H9 (cell line): Measurements from ENCODE around the gene WFDC5. TPM values are rescaled to one million over a fixed set of nuclear protein-coding genes. Genes with fewer than 3 reads are reported as not detected.

Source experiments
- DNase-seq: peaks from one replicate; pipeline ENCODE4 v3.0.0-alpha.2; 2017
- H2AFZ ChIP-seq: one replicate; pipeline ENCODE4 v1.6.1; 2013; ENCODE audit warnings: mild to moderate bottlenecking, low read length, control low read depth, moderate library complexity
- H2AK5ac ChIP-seq: 2 replicates; pipeline ENCODE4 v1.6.1; 2013; ENCODE audit warnings: low read length, control low read depth, mixed read lengths; ENCODE audit not compliant: insufficient read length
- H2BK120ac ChIP-seq: one replicate; pipeline ENCODE4 v1.6.1; 2013; ENCODE audit warnings: low read depth, mild to moderate bottlenecking, low read length, control low read depth, inconsistent platforms; ENCODE audit not compliant: poor library complexity, severe bottlenecking
- H2BK12ac ChIP-seq: 2 replicates; pipeline ENCODE4 v1.6.1; 2013; ENCODE audit warnings: low read length, control low read depth, mixed read lengths, low read depth; ENCODE audit not compliant: insufficient read length
- H2BK15ac ChIP-seq: 2 replicates; pipeline ENCODE4 v1.6.1; 2013; ENCODE audit warnings: low read depth, low read length, control low read depth
- H2BK20ac ChIP-seq: one replicate; pipeline ENCODE4 v1.6.1; 2013; ENCODE audit warnings: low read depth, mild to moderate bottlenecking, low read length, control low read depth, inconsistent platforms; ENCODE audit not compliant: poor library complexity, severe bottlenecking
- H2BK5ac ChIP-seq: 2 replicates; pipeline ENCODE4 v1.6.1; 2013; ENCODE audit warnings: low read length, control low read depth, mixed read lengths; ENCODE audit not compliant: insufficient read length
- H3K14ac ChIP-seq: 2 replicates; pipeline ENCODE4 v1.6.1; 2013; ENCODE audit warnings: low read length, control low read depth; ENCODE audit not compliant: insufficient read depth
- H3K18ac ChIP-seq: 2 replicates; pipeline ENCODE4 v1.6.1; 2013; ENCODE audit warnings: low read depth, mild to moderate bottlenecking, mixed read lengths, low read length, control low read depth; ENCODE audit not compliant: insufficient read length
- H3K23ac ChIP-seq: 2 replicates; pipeline ENCODE4 v1.6.1; 2013; ENCODE audit warnings: low read length, control low read depth, mixed read lengths, low read depth; ENCODE audit not compliant: insufficient read length
- H3K23me2 ChIP-seq: 2 replicates; pipeline ENCODE4 v1.6.1; 2013; ENCODE audit warnings: low read depth, mild to moderate bottlenecking, mixed read lengths, low read length, control low read depth; ENCODE audit not compliant: insufficient read length, poor library complexity, severe bottlenecking
- H3K27ac ChIP-seq: 2 replicates; pipeline ENCODE4 v1.5.1; 2013; ENCODE audit warnings: low read length, control low read depth, mixed read lengths, low read depth; ENCODE audit not compliant: insufficient read length
- H3K27me3 ChIP-seq: 2 replicates; pipeline ENCODE4 v1.6.1; 2013; ENCODE audit warnings: low read length, control low read depth, inconsistent platforms; ENCODE audit not compliant: insufficient read depth
- H3K4ac ChIP-seq: 2 replicates; pipeline ENCODE4 v1.6.1; 2013; ENCODE audit warnings: low read depth, mild to moderate bottlenecking, control low read depth, inconsistent platforms, low read length, moderate library complexity
- H3K4me1 ChIP-seq: 2 replicates; pipeline ENCODE4 v1.6.1; 2013; ENCODE audit warnings: low read length, control low read depth, inconsistent platforms; ENCODE audit not compliant: insufficient read depth
- H3K4me2 ChIP-seq: 2 replicates; pipeline ENCODE4 v1.6.1; 2013; ENCODE audit warnings: low read length, control low read depth, mixed read lengths; ENCODE audit not compliant: insufficient read length, insufficient read depth
- H3K56ac ChIP-seq: 2 replicates; pipeline ENCODE4 v1.6.1; 2013; ENCODE audit warnings: low read depth, mild to moderate bottlenecking, mixed read lengths, low read length, control low read depth; ENCODE audit not compliant: insufficient read length
- H3K79me1 ChIP-seq: 2 replicates; pipeline ENCODE4 v1.6.1; 2013; ENCODE audit warnings: low read depth, mild to moderate bottlenecking, moderate library complexity, low read length, control low read depth, inconsistent platforms; ENCODE audit not compliant: insufficient read depth, poor library complexity, severe bottlenecking
- H3K79me2 ChIP-seq: 2 replicates; pipeline ENCODE4 v1.6.1; 2013; ENCODE audit warnings: low read length, control low read depth, inconsistent platforms; ENCODE audit not compliant: insufficient read depth
- H3K9ac ChIP-seq: 2 replicates; pipeline ENCODE4 v1.6.1; 2013; ENCODE audit warnings: low read length, control low read depth, mixed read lengths; ENCODE audit not compliant: insufficient read length; ENCODE audit errors: extremely low read depth
- H3K9me3 ChIP-seq: one replicate; pipeline ENCODE4 v1.6.1; 2013; ENCODE audit warnings: low read depth, low read length, inconsistent platforms; ENCODE audit not compliant: control insufficient read depth
- H3T11ph ChIP-seq: one replicate; pipeline ENCODE4 v1.6.1; 2013; ENCODE audit warnings: mild to moderate bottlenecking, low read length, control low read depth, inconsistent platforms
- H4K20me1 ChIP-seq: one replicate; pipeline ENCODE4 v1.6.1; 2013; ENCODE audit not compliant: control insufficient read depth, insufficient read length, insufficient read depth
- H4K5ac ChIP-seq: 2 replicates; pipeline ENCODE4 v1.6.1; 2013; ENCODE audit warnings: low read depth, mild to moderate bottlenecking, mixed read lengths, low read length, control low read depth; ENCODE audit not compliant: insufficient read length
- H4K8ac ChIP-seq: replicated peaks from 2 replicates; pipeline ENCODE4 v1.6.1; 2013; ENCODE audit warnings: low read length, control low read depth, mixed read lengths, low read depth; ENCODE audit not compliant: insufficient read length
- H4K91ac ChIP-seq: 2 replicates; pipeline ENCODE4 v1.6.1; 2013; ENCODE audit warnings: low read depth, mild to moderate bottlenecking, moderate library complexity, mixed read lengths, low read length, control low read depth; ENCODE audit not compliant: insufficient read length
- H3K27ac Mint-ChIP-seq, 3 experiments: 2 replicates in 2 of 3; 3 replicates in 1 of 3; pipeline ENCODE4 v1.8.0; 2020 to 2021; ENCODE audit warnings: mixed read lengths in 3 of 3, mild to moderate bottlenecking in 1 of 3, moderate library complexity in 1 of 3
- H3K27me3 Mint-ChIP-seq: 2 replicates; pipeline ENCODE4 v1.8.0; 2021; ENCODE audit warnings: low read depth, mild to moderate bottlenecking, moderate library complexity, mixed read lengths
- H3K36me3 Mint-ChIP-seq, 3 experiments: 2 replicates in 2 of 3; 3 replicates in 1 of 3; pipeline ENCODE4 v1.8.0; 2020 to 2021; ENCODE audit warnings: low read depth in 3 of 3, mixed read lengths in 3 of 3; ENCODE audit not compliant: insufficient read depth in 1 of 3
- H3K4me1 Mint-ChIP-seq, 2 experiments: 2 replicates each; pipeline ENCODE4 v1.8.0; 2020; ENCODE audit warnings: mixed read lengths in 2 of 2
- H3K4me3 Mint-ChIP-seq, 2 experiments: 2 replicates in 1 of 2; 3 replicates in 1 of 2; pipeline ENCODE4 v1.8.0; 2020 to 2021; ENCODE audit warnings: mild to moderate bottlenecking in 2 of 2, mixed read lengths in 2 of 2, moderate library complexity in 1 of 2
- H3K9me3 Mint-ChIP-seq, 2 experiments: 2 replicates in 1 of 2; 3 replicates in 1 of 2; pipeline ENCODE4 v1.8.0; 2020; ENCODE audit warnings: mild to moderate bottlenecking in 2 of 2, mixed read lengths in 2 of 2, moderate library complexity in 1 of 2
- total RNA-seq: library from RNA; stranded (reverse); gene quantifications from 2 replicates; pipeline ENCODE4 v1.2.1, GENCODE V29; 2021
- TF ChIP-seq, protein P1 (sequence below): fragments of 200-600 bp; sonication (generic); conservative IDR thresholded peaks from 3 replicates; pipeline ENCODE4 v1.8.0; 2021; ENCODE audit warnings: antibody characterized with exemption, mild to moderate bottlenecking

Gene WFDC5
- total RNA-seq, 1 experiment from 2014 or later = not detected

DNA sequence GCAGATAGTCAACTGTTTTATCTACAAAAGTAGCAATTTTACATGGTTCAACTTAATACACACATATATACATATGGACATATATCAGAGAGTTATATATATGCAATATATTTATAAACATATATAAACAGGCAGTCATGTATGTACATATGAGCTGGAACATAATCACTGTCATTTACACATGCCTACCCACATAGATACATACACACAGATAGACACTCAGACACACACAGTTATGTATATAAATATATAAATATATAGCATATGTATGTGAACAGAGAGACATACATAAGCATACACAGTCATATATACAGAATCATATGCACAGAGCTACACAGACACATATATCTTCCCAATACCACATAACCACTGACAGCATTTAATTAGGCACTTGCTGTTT lies 2.2 kb downstream of the WFDC5 start:
- Mint-ChIP-seq H3K36me3 (no peaks in the 10 kb centered on the region), H3K4me3 (no peak overlapping the region), H3K27ac (no peak overlapping the region), H3K27me3 (peaks cover 9% of the 10 kb centered on the region), H3K9me3 (no peaks in the 10 kb centered on the region), H3K4me1 (peaks cover 9 to 16% of the 10 kb centered on the region in 2 experiments)
- Histone ChIP-seq H3K18ac (no peak overlapping the region), H2BK120ac (no peak overlapping the region), H3K27ac (no peak overlapping the region), H3K56ac (no peak overlapping the region), H4K91ac (no peak overlapping the region), H3K4ac (no peak overlapping the region), H2BK20ac (no peak overlapping the region), H2BK5ac (no peak overlapping the region), H3K79me2 (no peaks in the 10 kb centered on the region), H2AFZ (no peak overlapping the region), H3T11ph (no peak overlapping the region), H2BK15ac (no peak overlapping the region), H3K79me1 (no peaks in the 10 kb centered on the region), H3K23ac (no peak overlapping the region), H3K23me2 (no peaks in the 10 kb centered on the region), H3K9ac (no peak overlapping the region), H3K14ac (no peak overlapping the region), H3K27me3 (no peaks in the 10 kb centered on the region), H3K4me1 (no peaks in the 10 kb centered on the region), H3K9me3 (no peaks in the 10 kb centered on the region), H4K8ac (no peak overlapping the region), H4K5ac (no peak overlapping the region), H4K20me1 (no peaks in the 10 kb centered on the region), H2BK12ac (no peak overlapping the region), H3K4me2 (no peak overlapping the region), H2AK5ac (no peak overlapping the region)
- TF ChIP-seq, protein P1, sequence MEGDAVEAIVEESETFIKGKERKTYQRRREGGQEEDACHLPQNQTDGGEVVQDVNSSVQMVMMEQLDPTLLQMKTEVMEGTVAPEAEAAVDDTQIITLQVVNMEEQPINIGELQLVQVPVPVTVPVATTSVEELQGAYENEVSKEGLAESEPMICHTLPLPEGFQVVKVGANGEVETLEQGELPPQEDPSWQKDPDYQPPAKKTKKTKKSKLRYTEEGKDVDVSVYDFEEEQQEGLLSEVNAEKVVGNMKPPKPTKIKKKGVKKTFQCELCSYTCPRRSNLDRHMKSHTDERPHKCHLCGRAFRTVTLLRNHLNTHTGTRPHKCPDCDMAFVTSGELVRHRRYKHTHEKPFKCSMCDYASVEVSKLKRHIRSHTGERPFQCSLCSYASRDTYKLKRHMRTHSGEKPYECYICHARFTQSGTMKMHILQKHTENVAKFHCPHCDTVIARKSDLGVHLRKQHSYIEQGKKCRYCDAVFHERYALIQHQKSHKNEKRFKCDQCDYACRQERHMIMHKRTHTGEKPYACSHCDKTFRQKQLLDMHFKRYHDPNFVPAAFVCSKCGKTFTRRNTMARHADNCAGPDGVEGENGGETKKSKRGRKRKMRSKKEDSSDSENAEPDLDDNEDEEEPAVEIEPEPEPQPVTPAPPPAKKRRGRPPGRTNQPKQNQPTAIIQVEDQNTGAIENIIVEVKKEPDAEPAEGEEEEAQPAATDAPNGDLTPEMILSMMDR = no peak
- DNase-seq = no peak
